ENCODE measurements around the gene USP9X. TPM values are rescaled to one million over a fixed set of nuclear protein-coding genes. Genes with fewer than 3 reads are reported as not detected.

USP9X gene
- total RNA-seq, 1 donor from 2014 or later = 50.4 TPM

DNA sequence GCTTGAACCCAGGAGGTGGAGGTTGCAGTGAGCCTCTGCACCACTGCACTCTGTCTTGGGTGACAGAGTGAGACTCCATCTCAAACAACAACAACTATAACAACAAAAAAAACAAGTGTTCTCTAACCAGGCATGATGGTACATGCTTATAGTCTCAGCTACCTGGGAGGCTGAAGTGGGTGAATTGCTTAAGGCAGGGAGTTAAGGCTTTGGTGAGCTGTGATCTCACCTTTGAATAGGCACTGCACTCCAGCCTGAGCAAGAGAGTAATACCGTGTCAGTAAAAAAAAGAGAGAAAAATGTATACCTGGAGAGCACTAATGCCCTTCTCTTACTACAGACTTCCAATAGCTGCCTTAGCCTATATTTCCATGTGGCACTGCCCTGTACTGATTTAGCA is 18.9 kb upstream of the USP9X start:
- Mint-ChIP-seq H3K27ac (no peak overlapping the region), H3K9me3 (no peaks in the 10 kb centered on the region), H3K27me3 (ENCODE audit: insufficient read depth) (peaks cover 2% of the 10 kb centered on the region), H3K4me1 (ENCODE audit: low read depth) (no peaks in the 10 kb centered on the region), H3K4me3 (no peak overlapping the region), H3K36me3 (ENCODE audit: low read depth) (no peaks in the 10 kb centered on the region)
- no peak for DNase-seq (ENCODE audit: low spot score)
- intact Hi-C loops (cut with micrococcal nuclease) = no loop called here

GRCh38 chrX:41066969-41067368 is 18.3 kb upstream of the USP9X start:
- no peaks in the 10 kb centered on the region for H3K36me3 Mint-ChIP-seq (ENCODE audit: low read depth)
- no peak overlapping the region for H3K27ac Mint-ChIP-seq
- H3K9me3 Mint-ChIP-seq = no peaks in the 10 kb centered on the region
- no peak overlapping the region for H3K4me3 Mint-ChIP-seq
- DNase-seq (ENCODE audit: low spot score) = no peak
- H3K4me1 Mint-ChIP-seq (ENCODE audit: low read depth) = no peaks in the 10 kb centered on the region
- intact Hi-C loops (cut with micrococcal nuclease) = no loop called here
- peaks cover 2% of the 10 kb centered on the region for H3K27me3 Mint-ChIP-seq (ENCODE audit: insufficient read depth)

GRCh38 chrX:41067721-41068120 is 17.5 kb upstream of the USP9X start:
- no peak overlapping the region for H3K4me3 Mint-ChIP-seq
- H3K27ac Mint-ChIP-seq = no peak overlapping the region
- no peaks in the 10 kb centered on the region for H3K36me3 Mint-ChIP-seq (ENCODE audit: low read depth)
- peaks cover 2% of the 10 kb centered on the region for H3K27me3 Mint-ChIP-seq (ENCODE audit: insufficient read depth)
- no peaks in the 10 kb centered on the region for H3K9me3 Mint-ChIP-seq
- DNase-seq (ENCODE audit: low spot score) = no peak
- intact Hi-C loops (cut with micrococcal nuclease) = no loop called here
- H3K4me1 Mint-ChIP-seq (ENCODE audit: low read depth) = no peaks in the 10 kb centered on the region

DNA sequence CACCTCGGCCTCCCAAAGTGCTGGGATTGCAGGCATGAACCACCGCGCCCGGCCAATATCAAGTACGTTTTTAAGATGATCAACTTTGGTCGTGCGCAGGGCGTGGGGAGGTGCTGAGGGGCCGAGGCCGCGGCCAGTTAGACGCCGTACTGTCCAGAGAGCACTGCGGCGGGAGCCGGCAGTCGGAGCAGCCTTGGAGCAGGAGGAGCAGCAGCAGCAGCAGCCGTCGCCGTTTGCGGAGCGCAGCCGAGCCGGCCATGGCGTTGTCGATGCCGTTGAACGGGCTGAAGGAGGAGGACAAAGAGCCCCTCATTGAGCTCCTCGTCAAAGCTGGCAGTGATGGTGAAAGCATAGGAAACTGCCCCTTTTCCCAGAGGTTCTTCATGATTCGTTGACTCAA is 8.5 kb upstream of the USP9X start:
- H3K4me1 Mint-ChIP-seq (ENCODE audit: low read depth) = no peaks in the 10 kb centered on the region
- intact Hi-C loops (cut with micrococcal nuclease) = no loop called here
- no peak overlapping the region for H3K4me3 Mint-ChIP-seq
- no peak for DNase-seq (ENCODE audit: low spot score)
- no peaks in the 10 kb centered on the region for H3K9me3 Mint-ChIP-seq
- no peaks in the 10 kb centered on the region for H3K36me3 Mint-ChIP-seq (ENCODE audit: low read depth)
- no peak overlapping the region for H3K27ac Mint-ChIP-seq
- H3K27me3 Mint-ChIP-seq (ENCODE audit: insufficient read depth) = peaks cover 2% of the 10 kb centered on the region

DNA sequence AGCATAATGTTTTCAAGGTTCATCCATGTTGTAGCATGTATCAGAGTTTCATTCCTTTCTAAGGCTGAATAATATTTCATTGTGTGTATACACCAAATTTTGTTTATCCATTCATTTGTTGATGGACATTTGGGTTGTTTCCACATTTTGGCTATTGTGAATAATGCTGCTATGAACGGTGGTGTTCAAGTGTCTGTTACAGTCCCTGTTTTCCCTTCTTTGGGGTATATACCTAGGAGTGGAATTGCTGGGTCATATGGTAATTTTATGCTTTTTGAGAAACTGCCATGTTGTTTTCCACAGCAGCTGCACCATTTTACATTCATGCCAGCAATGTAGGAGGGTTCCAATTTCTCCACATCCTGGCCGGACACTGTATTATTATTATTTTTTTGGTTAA is 3.4 kb upstream of the USP9X start:
- peaks cover 2% of the 10 kb centered on the region for H3K27me3 Mint-ChIP-seq (ENCODE audit: insufficient read depth)
- H3K9me3 Mint-ChIP-seq = no peaks in the 10 kb centered on the region
- intact Hi-C loops (cut with micrococcal nuclease) = loop anchor here (10.0 kb wide), 4 partner anchors 497 to 987 kb away; partner anchors contain the start of genes ATP6AP2, BCOR and CASK
- DNase-seq (ENCODE audit: low spot score) = no peak
- no peaks in the 10 kb centered on the region for H3K4me1 Mint-ChIP-seq (ENCODE audit: low read depth)
- no peak overlapping the region for H3K27ac Mint-ChIP-seq
- no peak overlapping the region for H3K4me3 Mint-ChIP-seq
- no peaks in the 10 kb centered on the region for H3K36me3 Mint-ChIP-seq (ENCODE audit: low read depth)

- intact Hi-C loops (cut with micrococcal nuclease) = loop anchor here (10.0 kb wide), 4 partner anchors 498 to 988 kb away; partner anchors contain the start of genes ATP6AP2, BCOR and CASK
- H3K4me3 Mint-ChIP-seq = no peak overlapping the region
- no peak for DNase-seq (ENCODE audit: low spot score)
- H3K27me3 Mint-ChIP-seq (ENCODE audit: insufficient read depth) = peaks cover 2% of the 10 kb centered on the region
- peaks cover 2% of the 10 kb centered on the region for H3K36me3 Mint-ChIP-seq (ENCODE audit: low read depth)
- no peaks in the 10 kb centered on the region for H3K4me1 Mint-ChIP-seq (ENCODE audit: low read depth)
- H3K27ac Mint-ChIP-seq = no peak overlapping the region
- H3K9me3 Mint-ChIP-seq = no peaks in the 10 kb centered on the region
Observed at GRCh38 chrX:41082783-41083182, 2.5 kb upstream of the USP9X start.

DNA sequence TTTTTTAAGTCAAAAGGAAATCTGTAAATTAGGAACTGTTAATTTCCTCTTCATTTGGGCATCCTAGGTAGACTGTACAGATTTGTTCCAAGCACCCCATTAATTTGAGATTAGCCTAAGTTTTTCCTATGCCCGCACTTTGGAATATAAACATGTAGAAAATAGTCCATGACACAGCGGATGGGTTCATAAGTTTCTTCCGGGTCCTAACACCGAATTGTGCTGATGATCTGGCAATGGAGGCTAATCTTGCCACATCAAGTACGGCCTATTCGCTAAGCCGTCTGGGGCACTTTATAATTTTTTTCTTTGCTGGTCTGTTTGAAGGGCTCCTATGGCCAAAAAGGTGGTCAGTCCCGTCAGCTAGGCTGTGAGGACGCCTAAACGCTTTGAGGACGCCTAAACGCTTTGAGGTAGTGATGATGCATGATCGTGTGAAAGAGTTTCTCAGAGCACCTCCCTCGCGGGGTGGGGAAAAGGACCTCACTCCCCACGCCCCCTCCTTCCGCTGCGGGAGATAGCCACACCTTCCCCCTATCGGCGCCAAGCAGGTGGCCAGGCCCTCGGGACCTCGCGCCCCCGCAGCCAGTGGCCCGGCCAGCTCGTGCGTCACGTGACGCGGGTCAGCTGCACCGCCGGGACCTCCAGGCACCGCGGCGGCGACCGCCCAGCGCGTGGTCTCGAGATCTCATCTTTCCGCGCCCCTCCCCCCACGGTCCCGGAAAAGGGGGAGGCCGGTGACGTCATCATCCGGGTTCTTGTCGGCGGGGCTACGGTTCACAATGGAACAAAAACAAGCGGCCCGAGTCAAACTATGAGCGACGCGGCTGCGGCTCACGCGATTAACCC is 977 bp upstream of the USP9X start:
- no peaks in the 10 kb centered on the region for H3K27me3 Mint-ChIP-seq (ENCODE audit: insufficient read depth)
- no peaks in the 10 kb centered on the region for H3K9me3 Mint-ChIP-seq
- peak; percentile 85 for DNase-seq (ENCODE audit: low spot score)
- intact Hi-C loops (cut with micrococcal nuclease) = loop anchor here (1.0 to 10.0 kb wide), 9 partner anchors 74 to 989 kb away; partner anchors contain the start of genes ATP6AP2, BCOR, CASK and CXorf38
- H3K36me3 Mint-ChIP-seq (ENCODE audit: low read depth) = peaks cover 8% of the 10 kb centered on the region
- H3K4me3 Mint-ChIP-seq = peak overlapping the region; percentile 90
- H3K4me1 Mint-ChIP-seq (ENCODE audit: low read depth) = peaks cover 12% of the 10 kb centered on the region
- peak overlapping the region; percentile 99 for H3K27ac Mint-ChIP-seq

DNA sequence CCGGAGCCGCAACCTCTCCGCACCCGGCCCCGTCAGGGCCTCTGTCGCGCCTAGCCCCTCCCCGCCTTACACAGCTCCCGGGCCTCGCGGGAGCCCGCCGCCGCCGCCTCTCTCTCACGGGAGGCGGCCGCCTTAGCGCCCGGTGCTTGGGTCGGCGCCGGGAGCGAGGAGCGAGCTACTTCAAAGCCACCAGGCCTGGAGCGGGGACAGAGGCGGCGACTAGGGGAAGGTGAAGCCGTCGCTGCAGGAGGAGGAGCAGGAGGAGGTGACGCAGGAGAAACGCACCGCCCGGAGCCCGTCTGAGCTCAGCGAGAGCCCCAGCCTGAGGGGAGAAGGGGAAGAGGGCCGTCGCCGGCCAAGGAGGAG is 250 bp downstream of the USP9X start:
- H3K27me3 Mint-ChIP-seq (ENCODE audit: insufficient read depth) = no peaks in the 10 kb centered on the region

DNA sequence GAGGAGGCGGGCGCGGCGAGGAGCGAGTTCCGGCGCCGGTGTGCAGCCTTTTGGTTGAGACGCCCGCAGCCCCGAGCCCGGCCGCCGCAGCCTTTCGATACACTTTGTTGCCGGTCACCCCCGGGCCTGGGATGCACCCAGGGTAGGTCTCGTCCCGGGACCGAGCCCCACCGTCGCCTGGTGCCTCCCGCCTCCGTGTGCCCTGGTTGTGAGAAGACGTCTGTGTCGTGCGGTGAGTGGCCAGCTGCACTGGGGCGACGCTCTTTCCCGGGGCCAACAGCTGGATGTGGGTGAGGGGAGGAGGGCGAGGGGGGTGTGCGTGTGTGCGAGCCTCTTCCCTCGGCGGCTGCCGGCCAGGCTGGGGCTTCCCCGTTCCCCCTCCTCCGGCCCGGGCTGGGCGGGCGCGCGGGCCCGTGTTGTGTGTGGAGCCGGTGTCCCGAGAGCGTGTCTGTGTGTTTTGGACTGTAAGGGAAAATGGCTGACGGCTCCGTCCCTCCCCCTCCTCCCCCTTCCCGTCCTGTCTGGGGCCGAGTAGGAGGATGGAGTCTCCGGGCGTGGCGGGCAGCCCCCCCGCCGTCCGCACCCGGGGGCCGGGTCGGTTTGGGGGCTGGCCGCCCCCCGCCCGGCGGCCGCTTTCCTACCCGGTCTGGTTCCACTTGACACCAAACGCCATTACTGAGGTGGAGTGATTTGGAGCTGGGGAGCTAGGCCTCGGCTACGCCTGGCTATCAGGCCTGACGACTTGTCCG is 807 bp downstream of the USP9X start:
- Mint-ChIP-seq H3K36me3 (ENCODE audit: low read depth) (peaks cover 9% of the 10 kb centered on the region), H3K27me3 (ENCODE audit: insufficient read depth) (no peaks in the 10 kb centered on the region), H3K9me3 (no peaks in the 10 kb centered on the region), H3K4me3 (peak overlapping the region; percentile 89), H3K27ac (peak overlapping the region; percentile 89), H3K4me1 (ENCODE audit: low read depth) (peaks cover 29% of the 10 kb centered on the region)
- intact Hi-C loops (cut with micrococcal nuclease) = loop anchor here (2.0 to 10.0 kb wide), 5 partner anchors 439 to 991 kb away; partner anchors contain the start of genes ATP6AP2, BCOR, CASK and CXorf38
- DNase-seq (ENCODE audit: low spot score) = peak; percentile 19

More for the DNA sequence above, 250 bp downstream of the USP9X start:
- Mint-ChIP-seq H3K4me1 (ENCODE audit: low read depth) (peaks cover 23% of the 10 kb centered on the region), H3K27ac (peak overlapping the region; percentile 89), H3K36me3 (ENCODE audit: low read depth) (peaks cover 8% of the 10 kb centered on the region), H3K9me3 (no peaks in the 10 kb centered on the region), H3K4me3 (peak overlapping the region; percentile 89)
- peak; percentile 54 for DNase-seq (ENCODE audit: low spot score)
- intact Hi-C loops (cut with micrococcal nuclease) = loop anchor here (2.0 to 10.0 kb wide), 5 partner anchors 439 to 991 kb away; partner anchors contain the start of genes ATP6AP2, BCOR, CASK and CXorf38

- intact Hi-C loops (cut with micrococcal nuclease) = loop anchor here (10.0 kb wide), 4 partner anchors 502 to 992 kb away; partner anchors contain the start of genes ATP6AP2, BCOR and CASK
- no peak for DNase-seq (ENCODE audit: low spot score)
- Mint-ChIP-seq H3K27ac (peak overlapping the region; percentile 84), H3K4me1 (ENCODE audit: low read depth) (peaks cover 34% of the 10 kb centered on the region), H3K27me3 (ENCODE audit: insufficient read depth) (no peaks in the 10 kb centered on the region), H3K36me3 (ENCODE audit: low read depth) (peaks cover 9% of the 10 kb centered on the region), H3K9me3 (no peaks in the 10 kb centered on the region), H3K4me3 (peak overlapping the region; percentile 89)
Observed at GRCh38 chrX:41086627-41086932, 1.3 kb downstream of the USP9X start.

DNA sequence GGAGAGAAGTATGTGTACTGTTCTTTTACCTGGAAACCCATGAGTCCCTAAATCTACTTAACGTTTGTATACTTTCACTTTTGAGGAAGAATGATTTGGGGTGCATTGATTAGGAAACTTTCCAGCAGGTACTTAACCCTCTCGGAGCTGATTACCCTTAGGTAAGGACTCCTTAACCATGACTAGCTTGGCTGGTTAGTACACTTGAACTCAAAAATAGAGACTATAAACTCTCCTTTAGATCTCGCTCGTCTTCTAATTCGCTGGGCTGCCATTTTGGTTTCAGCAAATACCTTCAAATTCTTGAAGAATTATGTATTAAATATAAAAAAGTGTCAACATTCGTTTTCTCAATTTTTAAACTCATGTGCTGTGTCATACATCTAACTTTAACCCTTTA is 2.0 kb downstream of the USP9X start:
- Mint-ChIP-seq H3K4me1 (ENCODE audit: low read depth) (peaks cover 34% of the 10 kb centered on the region), H3K27me3 (ENCODE audit: insufficient read depth) (no peaks in the 10 kb centered on the region), H3K36me3 (ENCODE audit: low read depth) (peaks cover 9% of the 10 kb centered on the region), H3K27ac (peak overlapping the region; percentile 84), H3K4me3 (peak overlapping the region; percentile 89), H3K9me3 (no peaks in the 10 kb centered on the region)
- intact Hi-C loops (cut with micrococcal nuclease) = loop anchor here (1.0 to 10.0 kb wide), 5 partner anchors 28 to 992 kb away; partner anchors contain the start of genes ATP6AP2, BCOR and CASK
- DNase-seq (ENCODE audit: low spot score) = no peak

DNA sequence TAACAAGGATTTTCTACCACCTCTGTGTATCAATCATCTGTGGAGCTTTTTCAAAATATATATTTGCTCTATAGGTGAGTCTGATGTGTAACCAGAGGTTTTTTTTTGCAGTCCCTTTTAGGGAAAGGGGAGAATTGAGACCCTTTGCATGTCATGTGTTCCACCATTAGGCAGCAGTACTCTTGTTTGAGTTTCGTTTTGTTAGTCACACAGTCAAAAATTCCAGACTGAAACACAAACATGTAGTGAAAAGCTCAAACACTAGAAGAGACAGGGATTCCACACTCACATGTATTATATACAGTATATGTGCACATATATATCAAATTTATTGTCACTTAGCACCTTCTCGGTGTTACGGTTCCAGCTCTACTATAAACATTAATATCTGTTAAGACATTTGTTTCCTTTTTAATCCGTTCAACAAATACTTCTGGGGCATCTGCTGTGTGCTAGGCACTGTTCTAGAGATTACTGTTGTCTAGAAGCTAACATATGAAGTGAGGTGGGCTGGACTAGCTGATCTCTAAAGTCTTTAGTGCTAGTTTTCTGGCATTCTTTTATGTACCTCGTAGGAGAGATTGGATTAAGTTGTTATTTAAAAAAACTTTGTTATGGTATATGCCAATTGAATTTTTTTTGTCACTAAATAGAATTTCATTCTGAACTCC is 5.5 kb downstream of the USP9X start:
- H3K4me1 Mint-ChIP-seq (ENCODE audit: low read depth) = peaks cover 49% of the 10 kb centered on the region
- H3K27ac Mint-ChIP-seq = peak overlapping the region; percentile 65
- H3K4me3 Mint-ChIP-seq = no peak overlapping the region

More for the DNA sequence above, 5.5 kb downstream of the USP9X start:
- intact Hi-C loops (cut with micrococcal nuclease) = no loop called here
- H3K27me3 Mint-ChIP-seq (ENCODE audit: insufficient read depth) = no peaks in the 10 kb centered on the region
- DNase-seq (ENCODE audit: low spot score) = no peak
- H3K9me3 Mint-ChIP-seq = no peaks in the 10 kb centered on the region
- peaks cover 9% of the 10 kb centered on the region for H3K36me3 Mint-ChIP-seq (ENCODE audit: low read depth)

Measured in activated T-helper 1 cell treated with anti-CD3 and anti-CD28 coated beads, Interleukin-12 subunit alpha, Interleukin-12 subunit beta, Interleukin-2, Interleukin-4 antibody, amounts not matched to agents 30 ng/mL and 10 ng/mL and 1 ng/mL, durations not matched to agents 14 hours and 24 hours and 36 hours (primary cell).